Measurements from ENCODE around the gene CDC20. TPM values are rescaled to one million over a fixed set of nuclear protein-coding genes. Genes with fewer than 3 reads are reported as not detected.

CDC20 gene
- polyA plus RNA-seq, 1 of the 3 experiments (the other 2 are of a cell fraction), result 82.7 TPM

DNA sequence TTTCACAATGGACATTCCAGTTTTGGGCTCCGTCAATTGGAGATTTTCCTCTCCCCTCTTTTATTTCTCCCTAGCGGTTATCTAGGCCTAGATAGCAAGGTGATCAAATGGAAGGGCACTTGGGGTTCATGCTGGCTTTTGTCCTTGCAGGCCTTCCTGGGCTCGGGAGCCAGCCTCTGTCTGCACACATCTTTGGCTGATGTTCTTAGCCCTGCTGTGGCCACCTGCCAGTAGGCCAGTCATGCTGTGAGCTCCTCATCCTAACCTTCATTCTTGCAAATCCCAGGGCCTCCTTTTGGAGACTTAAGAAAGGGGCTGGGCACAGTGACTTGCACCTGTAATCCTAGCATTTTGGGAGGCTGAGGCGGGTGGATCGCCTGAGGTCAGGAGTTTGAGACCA is 44.5 kb upstream of the CDC20 start:
- Histone ChIP-seq H3F3A (replicated peaks; ENCODE audit: insufficient read depth) (no peaks in the 10 kb centered on the region), H3K27me3 (ENCODE audit: insufficient read depth) (no peaks in the 10 kb centered on the region), H3K4me3 (ENCODE audit: low read depth in 2 of 2, low read length in 1 of 2) (no peak overlapping the region), H3K9me2 (no peaks in the 10 kb centered on the region), H3K4me1 (ENCODE audit: control insufficient read depth in 1 of 2, insufficient read depth in 2 of 2, low read depth in 1 of 2, low read length in 1 of 2) (no peaks in the 10 kb centered on the region), H3K36me3 (replicated peaks in 1 of 2; ENCODE audit: control insufficient read depth in 1 of 2, insufficient read depth in 2 of 2, low read length in 1 of 2) (no peaks in the 10 kb centered on the region), H3K9ac (no peak overlapping the region), H2AFZ (ENCODE audit: low read depth) (no peak overlapping the region), H3K27ac (ENCODE audit: low read depth in 2 of 2, low read length in 1 of 2) (no peak overlapping the region), H3K9me3 (no peaks in the 10 kb centered on the region), H3K79me2 (ENCODE audit: insufficient read depth) (no peaks in the 10 kb centered on the region), H4K20me1 (ENCODE audit: insufficient read depth) (no peaks in the 10 kb centered on the region), H3K4me2 (no peak overlapping the region)
- ChIA-PET CTCF (no interaction called here), POLR2A (no interaction called here)
- no peak for TF ChIP-seq RAD21 (IDR thresholded peaks at IDR 0.05; ENCODE audit: low read length)
- no peak for TF ChIP-seq TAF1 (IDR thresholded peaks at IDR 0.05; ENCODE audit: borderline replicate concordance, low read depth, low read length)
- no peak for TF ChIP-seq NRF1 (IDR thresholded peaks at IDR 0.05; ENCODE audit: low read depth, low read length)
- TF ChIP-seq CHD2 (IDR thresholded peaks at IDR 0.05; ENCODE audit: low read length, partially characterized antibody), result no peak
- no peak for TF ChIP-seq POLR2AphosphoS5 (IDR thresholded peaks at IDR 0.05; ENCODE audit: low read depth, low read length)
- TF ChIP-seq, protein P1, sequence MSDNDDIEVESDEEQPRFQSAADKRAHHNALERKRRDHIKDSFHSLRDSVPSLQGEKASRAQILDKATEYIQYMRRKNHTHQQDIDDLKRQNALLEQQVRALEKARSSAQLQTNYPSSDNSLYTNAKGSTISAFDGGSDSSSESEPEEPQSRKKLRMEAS (IDR thresholded peaks at IDR 0.05; ENCODE audit: low read depth), result no peak
- no peak for TF ChIP-seq GABPA (IDR thresholded peaks at IDR 0.05; ENCODE audit: low read depth)
- no peak for TF ChIP-seq EP300 (IDR thresholded peaks at IDR 0.05; ENCODE audit: borderline replicate concordance in 1 of 2, low read depth in 1 of 2, low read length in 1 of 2)
- TF ChIP-seq, protein P2, sequence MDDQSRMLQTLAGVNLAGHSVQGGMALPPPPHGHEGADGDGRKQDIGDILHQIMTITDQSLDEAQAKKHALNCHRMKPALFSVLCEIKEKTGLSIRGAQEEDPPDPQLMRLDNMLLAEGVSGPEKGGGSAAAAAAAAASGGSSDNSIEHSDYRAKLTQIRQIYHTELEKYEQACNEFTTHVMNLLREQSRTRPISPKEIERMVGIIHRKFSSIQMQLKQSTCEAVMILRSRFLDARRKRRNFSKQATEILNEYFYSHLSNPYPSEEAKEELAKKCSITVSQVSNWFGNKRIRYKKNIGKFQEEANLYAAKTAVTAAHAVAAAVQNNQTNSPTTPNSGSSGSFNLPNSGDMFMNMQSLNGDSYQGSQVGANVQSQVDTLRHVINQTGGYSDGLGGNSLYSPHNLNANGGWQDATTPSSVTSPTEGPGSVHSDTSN (IDR thresholded peaks at IDR 0.05), result no peak
- no peak for TF ChIP-seq FOXM1 (IDR thresholded peaks at IDR 0.05; ENCODE audit: low read depth)
- 82% methylated on average over 4 of the region's 5 CpGs for WGBS (ENCODE audit: low lambda C conversion rate)
- DNase-seq, result no peak

DNA sequence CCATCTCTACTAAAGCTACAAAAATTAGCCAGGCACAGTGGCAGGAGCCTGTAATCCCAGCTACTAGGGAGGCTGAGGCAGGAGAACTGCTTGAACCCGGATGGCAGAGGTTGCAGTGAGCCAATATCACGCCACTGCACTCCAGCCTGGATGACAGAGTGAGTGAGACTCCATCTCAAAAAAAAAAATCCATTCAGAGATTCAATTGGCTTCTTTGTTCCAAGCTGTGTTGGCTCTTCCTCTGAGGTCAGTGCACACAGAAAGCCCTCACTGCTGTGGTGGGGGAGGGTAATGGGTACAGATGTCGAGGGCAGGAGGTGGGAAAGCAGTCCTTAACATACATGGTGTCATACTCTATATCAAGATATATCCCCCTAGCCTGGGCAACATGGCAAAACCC is 43.3 kb upstream of the CDC20 start:
- WGBS (ENCODE audit: low lambda C conversion rate), result 54% methylated on average over 3 of the region's 3 CpGs
- no peaks in the 10 kb centered on the region for H3K27me3 ChIP-seq (ENCODE audit: insufficient read depth)
- no peak overlapping the region for H3K4me3 ChIP-seq (ENCODE audit: low read depth in 2 of 2, low read length in 1 of 2)
- H3K9me2 ChIP-seq, result no peaks in the 10 kb centered on the region
- TF ChIP-seq EP300 (IDR thresholded peaks at IDR 0.05; ENCODE audit: borderline replicate concordance in 1 of 2, low read depth in 1 of 2, low read length in 1 of 2) (no peak), NRF1 (IDR thresholded peaks at IDR 0.05; ENCODE audit: low read depth, low read length) (no peak), GATA2 (CRISPR knock-in tag; IDR thresholded peaks at IDR 0.05) (no peak), TCF12 (IDR thresholded peaks at IDR 0.05) (no peak), FOXJ3 (CRISPR knock-in tag; IDR thresholded peaks at IDR 0.05) (no peak), CHD2 (IDR thresholded peaks at IDR 0.05; ENCODE audit: low read length, partially characterized antibody) (no peak), RXRA (IDR thresholded peaks at IDR 0.05; ENCODE audit: borderline replicate concordance, low read depth) (no peak)
- TF ChIP-seq, protein P3, sequence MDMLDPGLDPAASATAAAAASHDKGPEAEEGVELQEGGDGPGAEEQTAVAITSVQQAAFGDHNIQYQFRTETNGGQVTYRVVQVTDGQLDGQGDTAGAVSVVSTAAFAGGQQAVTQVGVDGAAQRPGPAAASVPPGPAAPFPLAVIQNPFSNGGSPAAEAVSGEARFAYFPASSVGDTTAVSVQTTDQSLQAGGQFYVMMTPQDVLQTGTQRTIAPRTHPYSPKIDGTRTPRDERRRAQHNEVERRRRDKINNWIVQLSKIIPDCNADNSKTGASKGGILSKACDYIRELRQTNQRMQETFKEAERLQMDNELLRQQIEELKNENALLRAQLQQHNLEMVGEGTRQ (IDR thresholded peaks at IDR 0.05; ENCODE audit: borderline replicate concordance, low read depth, low read length), result no peak
- TF ChIP-seq, protein P1 (IDR thresholded peaks at IDR 0.05; ENCODE audit: low read depth), result no peak
- TF ChIP-seq, protein P4, sequence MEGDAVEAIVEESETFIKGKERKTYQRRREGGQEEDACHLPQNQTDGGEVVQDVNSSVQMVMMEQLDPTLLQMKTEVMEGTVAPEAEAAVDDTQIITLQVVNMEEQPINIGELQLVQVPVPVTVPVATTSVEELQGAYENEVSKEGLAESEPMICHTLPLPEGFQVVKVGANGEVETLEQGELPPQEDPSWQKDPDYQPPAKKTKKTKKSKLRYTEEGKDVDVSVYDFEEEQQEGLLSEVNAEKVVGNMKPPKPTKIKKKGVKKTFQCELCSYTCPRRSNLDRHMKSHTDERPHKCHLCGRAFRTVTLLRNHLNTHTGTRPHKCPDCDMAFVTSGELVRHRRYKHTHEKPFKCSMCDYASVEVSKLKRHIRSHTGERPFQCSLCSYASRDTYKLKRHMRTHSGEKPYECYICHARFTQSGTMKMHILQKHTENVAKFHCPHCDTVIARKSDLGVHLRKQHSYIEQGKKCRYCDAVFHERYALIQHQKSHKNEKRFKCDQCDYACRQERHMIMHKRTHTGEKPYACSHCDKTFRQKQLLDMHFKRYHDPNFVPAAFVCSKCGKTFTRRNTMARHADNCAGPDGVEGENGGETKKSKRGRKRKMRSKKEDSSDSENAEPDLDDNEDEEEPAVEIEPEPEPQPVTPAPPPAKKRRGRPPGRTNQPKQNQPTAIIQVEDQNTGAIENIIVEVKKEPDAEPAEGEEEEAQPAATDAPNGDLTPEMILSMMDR (IDR thresholded peaks at IDR 0.05), result no peak
- no peaks in the 10 kb centered on the region for H3K79me2 ChIP-seq (ENCODE audit: insufficient read depth)
- H2AFZ ChIP-seq (ENCODE audit: low read depth), result no peak overlapping the region
- H3K4me2 ChIP-seq, result no peak overlapping the region
- ChIA-PET POLR2A (no interaction called here), CTCF (interaction anchor here (1.5 kb wide), 1 partner anchor 12 kb away, joined by 4 read pairs; no protein-coding TSS in a partner anchor)
- H3K9me3 ChIP-seq, result no peaks in the 10 kb centered on the region
- H3K36me3 ChIP-seq (replicated peaks in 1 of 2; ENCODE audit: control insufficient read depth in 1 of 2, insufficient read depth in 2 of 2, low read length in 1 of 2), result no peaks in the 10 kb centered on the region
- DNase-seq, result no peak
- H4K20me1 ChIP-seq (ENCODE audit: insufficient read depth), result no peaks in the 10 kb centered on the region
- no peak overlapping the region for H3K27ac ChIP-seq (ENCODE audit: low read depth in 2 of 2, low read length in 1 of 2)
- no peaks in the 10 kb centered on the region for H3F3A ChIP-seq (replicated peaks; ENCODE audit: insufficient read depth)
- H3K4me1 ChIP-seq (ENCODE audit: control insufficient read depth in 1 of 2, insufficient read depth in 2 of 2, low read depth in 1 of 2, low read length in 1 of 2), result no peaks in the 10 kb centered on the region
- H3K9ac ChIP-seq, result no peak overlapping the region
